Ishikawa (cell line): ENCODE results near the gene MTX1.

Experiments
- CEBPB ChIP-seq: IDR thresholded peaks from 2 replicates; pipeline ENCODE4 v1.6.1; 2012
- CREB1 ChIP-seq: IDR thresholded peaks from 2 replicates; pipeline ENCODE4 v1.6.1; 2012; ENCODE audit warnings: low read depth
- EGR1 ChIP-seq: IDR thresholded peaks from 2 replicates; pipeline ENCODE4 v1.6.1; 2012
- EP300 ChIP-seq: IDR thresholded peaks from 2 replicates; pipeline ENCODE4 v1.6.1; 2012; ENCODE audit warnings: borderline replicate concordance
- NFIC ChIP-seq: IDR thresholded peaks from 2 replicates; pipeline ENCODE4 v1.6.1; 2012
- TEAD4 ChIP-seq: IDR thresholded peaks from 2 replicates; pipeline ENCODE4 v1.6.1; 2012
- ZBTB7A ChIP-seq: IDR thresholded peaks from 2 replicates; pipeline ENCODE4 v1.6.1; 2012; ENCODE audit warnings: low read depth

The MTX1 gene

GRCh38 chr1:155263067-155263466, 54.6 kb downstream of the MTX1 start:
- TF ChIP-seq ZBTB7A, result no peak
- no peak for TF ChIP-seq EP300
- TF ChIP-seq NFIC, result no peak
- no peak for TF ChIP-seq EGR1
- no peak for TF ChIP-seq TEAD4
- TF ChIP-seq CREB1, result no peak
- TF ChIP-seq CEBPB, result no peak
